ENCODE results near the gene CADM2.

Gene CADM2

DNA sequence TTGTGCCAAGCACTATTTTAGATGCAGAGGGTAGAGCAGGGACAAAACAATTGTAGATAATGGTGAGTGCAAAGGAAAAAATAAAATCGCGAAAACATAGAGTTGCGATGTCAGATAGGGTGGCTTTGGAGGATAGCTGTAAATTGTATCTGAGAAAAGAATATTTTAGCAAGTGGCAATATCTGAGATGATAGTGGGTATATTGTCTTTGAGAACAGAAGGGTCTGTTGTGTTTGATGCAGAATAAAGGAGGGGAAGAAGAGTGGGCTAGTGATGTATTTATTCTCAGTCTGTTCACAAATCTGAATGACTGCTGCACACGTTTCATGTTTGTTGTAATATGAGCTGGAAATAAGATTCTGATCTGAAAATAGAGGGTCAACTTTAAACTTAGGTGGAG, 396.8 kb downstream of the CADM2 start:
- Mint-ChIP-seq H3K9me3 (no peaks in the 10 kb centered on the region), H3K27ac (no peak overlapping the region), H3K4me1 (peaks cover 2% of the 10 kb centered on the region), H3K4me3 (no peak overlapping the region), H3K36me3 (ENCODE audit: low read depth) (no peaks in the 10 kb centered on the region), H3K27me3 (ENCODE audit: low read depth, poor library complexity) (peaks cover 6% of the 10 kb centered on the region)
- no peak for DNase-seq
- TF ChIP-seq, protein P1, sequence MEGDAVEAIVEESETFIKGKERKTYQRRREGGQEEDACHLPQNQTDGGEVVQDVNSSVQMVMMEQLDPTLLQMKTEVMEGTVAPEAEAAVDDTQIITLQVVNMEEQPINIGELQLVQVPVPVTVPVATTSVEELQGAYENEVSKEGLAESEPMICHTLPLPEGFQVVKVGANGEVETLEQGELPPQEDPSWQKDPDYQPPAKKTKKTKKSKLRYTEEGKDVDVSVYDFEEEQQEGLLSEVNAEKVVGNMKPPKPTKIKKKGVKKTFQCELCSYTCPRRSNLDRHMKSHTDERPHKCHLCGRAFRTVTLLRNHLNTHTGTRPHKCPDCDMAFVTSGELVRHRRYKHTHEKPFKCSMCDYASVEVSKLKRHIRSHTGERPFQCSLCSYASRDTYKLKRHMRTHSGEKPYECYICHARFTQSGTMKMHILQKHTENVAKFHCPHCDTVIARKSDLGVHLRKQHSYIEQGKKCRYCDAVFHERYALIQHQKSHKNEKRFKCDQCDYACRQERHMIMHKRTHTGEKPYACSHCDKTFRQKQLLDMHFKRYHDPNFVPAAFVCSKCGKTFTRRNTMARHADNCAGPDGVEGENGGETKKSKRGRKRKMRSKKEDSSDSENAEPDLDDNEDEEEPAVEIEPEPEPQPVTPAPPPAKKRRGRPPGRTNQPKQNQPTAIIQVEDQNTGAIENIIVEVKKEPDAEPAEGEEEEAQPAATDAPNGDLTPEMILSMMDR (IDR thresholded peaks at IDR 0.05) = no peak

DNA sequence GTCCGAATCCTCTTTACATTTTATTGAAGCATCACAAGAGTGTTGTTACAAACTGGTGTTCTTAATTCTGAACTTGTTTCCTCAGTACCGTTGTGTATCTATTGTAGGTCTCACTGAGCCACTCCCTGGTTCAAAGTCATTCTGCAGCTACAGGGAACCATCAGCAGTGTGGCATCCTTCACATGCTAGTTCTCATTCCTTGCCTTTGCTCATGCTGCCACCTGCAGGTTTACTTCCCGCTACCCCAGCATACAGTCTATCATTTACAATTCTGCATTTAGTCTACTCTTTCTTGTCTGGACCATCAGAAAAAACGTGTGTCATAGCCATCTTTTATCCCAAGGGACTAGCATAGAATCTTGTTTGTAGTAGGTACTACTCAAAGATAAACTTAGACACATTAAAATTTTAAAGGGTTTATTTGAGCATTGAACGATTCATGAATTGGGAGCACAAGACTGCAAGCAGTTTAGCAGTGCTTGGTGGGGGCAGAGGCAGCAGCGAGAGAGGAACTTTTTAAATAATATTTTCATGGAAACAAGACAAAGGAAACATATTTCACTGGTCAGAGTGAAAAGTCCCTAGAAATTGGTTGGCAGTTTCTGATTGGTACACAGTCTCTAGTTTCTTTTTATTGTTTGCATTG, 402.1 kb downstream of the CADM2 start:
- peak; percentile 64 for DNase-seq
- Mint-ChIP-seq H3K27ac (no peak overlapping the region), H3K27me3 (ENCODE audit: low read depth, poor library complexity) (peaks cover 3% of the 10 kb centered on the region), H3K9me3 (no peaks in the 10 kb centered on the region), H3K36me3 (ENCODE audit: low read depth) (no peaks in the 10 kb centered on the region), H3K4me1 (peaks cover 4% of the 10 kb centered on the region), H3K4me3 (no peak overlapping the region)
- TF ChIP-seq, protein P1 (IDR thresholded peaks at IDR 0.05) = peak; percentile 73

DNA sequence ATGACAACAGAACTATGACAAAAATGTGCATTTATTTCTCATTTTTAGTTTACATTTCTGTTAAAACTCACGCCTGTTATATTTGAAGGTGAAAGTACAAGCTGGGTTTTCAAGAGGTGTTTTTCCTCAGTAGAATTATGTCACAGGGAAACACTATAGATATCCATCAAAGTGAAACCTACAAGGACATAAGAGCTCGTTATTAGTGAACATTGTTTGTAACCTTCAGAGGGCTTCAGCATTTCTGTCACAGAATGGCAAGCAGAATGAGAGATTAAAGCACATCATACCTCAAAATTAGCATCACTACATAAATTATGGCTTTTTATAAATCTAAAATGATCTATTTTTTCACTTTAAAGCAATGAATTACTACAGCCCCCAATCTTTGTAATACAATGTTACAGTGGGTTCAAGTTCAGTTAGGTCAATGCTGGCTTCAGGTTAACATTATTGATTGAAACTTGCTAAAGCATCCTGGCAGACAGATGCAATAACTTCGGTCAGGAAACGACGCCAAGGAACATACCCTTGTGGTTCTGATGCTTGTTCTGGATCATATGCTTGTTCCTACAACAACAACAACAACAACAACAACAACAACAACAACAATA, 405.6 kb downstream of the CADM2 start:
- no peaks in the 10 kb centered on the region for H3K36me3 Mint-ChIP-seq (ENCODE audit: low read depth)
- no peaks in the 10 kb centered on the region for H3K9me3 Mint-ChIP-seq
- no peak overlapping the region for H3K4me3 Mint-ChIP-seq
- H3K27ac Mint-ChIP-seq = no peak overlapping the region
- DNase-seq = no peak
- peaks cover 4% of the 10 kb centered on the region for H3K4me1 Mint-ChIP-seq
- H3K27me3 Mint-ChIP-seq (ENCODE audit: low read depth, poor library complexity) = no peaks in the 10 kb centered on the region
- TF ChIP-seq, protein P1 (IDR thresholded peaks at IDR 0.05) = no peak

DNA sequence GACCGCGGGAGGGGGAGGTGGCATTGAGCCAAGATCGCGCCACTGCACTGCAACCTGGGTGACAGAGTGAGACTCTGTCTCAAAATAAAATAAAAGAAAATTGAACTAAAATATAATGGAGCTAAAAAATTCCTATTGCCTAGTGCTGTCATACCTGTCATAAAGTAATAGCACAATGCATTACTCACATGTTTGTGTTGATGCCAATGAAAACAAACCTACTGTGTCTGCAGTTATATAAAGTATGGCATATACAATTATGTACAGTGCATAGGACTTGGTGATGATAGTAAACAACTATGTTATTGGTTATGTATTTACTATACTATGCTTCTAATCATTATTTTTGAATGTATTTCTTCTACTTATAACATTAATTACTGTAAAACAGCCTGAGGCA, 411.6 kb downstream of the CADM2 start:
- H3K4me3 Mint-ChIP-seq = no peak overlapping the region
- H3K36me3 Mint-ChIP-seq (ENCODE audit: low read depth) = no peaks in the 10 kb centered on the region
- DNase-seq = no peak

DNA sequence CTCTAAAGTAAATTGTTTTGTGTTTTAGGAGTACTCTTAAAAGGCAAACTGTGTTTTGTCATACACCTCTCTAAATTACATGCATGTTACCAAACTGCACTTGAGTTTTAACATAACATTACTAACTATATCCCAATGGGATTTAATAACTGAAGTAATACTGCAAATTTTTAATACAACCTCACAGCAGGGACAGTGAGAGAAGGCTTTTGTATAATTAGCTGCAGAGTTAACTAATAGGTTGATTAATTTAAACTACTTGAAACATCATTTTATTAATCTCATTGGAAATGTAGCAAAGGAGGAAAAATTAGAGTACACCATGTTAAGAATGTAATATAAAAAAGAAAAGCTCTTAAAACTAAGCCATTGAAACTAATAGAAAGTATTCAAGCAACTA, 417.3 kb downstream of the CADM2 start:
- H3K27me3 Mint-ChIP-seq (ENCODE audit: low read depth, poor library complexity) = peaks cover 3% of the 10 kb centered on the region
- no peaks in the 10 kb centered on the region for H3K4me1 Mint-ChIP-seq
- no peak for DNase-seq
- no peak overlapping the region for H3K27ac Mint-ChIP-seq
- no peaks in the 10 kb centered on the region for H3K9me3 Mint-ChIP-seq
- TF ChIP-seq, protein P1 (IDR thresholded peaks at IDR 0.05) = no peak
- no peaks in the 10 kb centered on the region for H3K36me3 Mint-ChIP-seq (ENCODE audit: low read depth)
- H3K4me3 Mint-ChIP-seq = no peak overlapping the region

More for the DNA sequence above, 411.6 kb downstream of the CADM2 start:
- Mint-ChIP-seq H3K4me1 (no peaks in the 10 kb centered on the region), H3K27me3 (ENCODE audit: low read depth, poor library complexity) (peaks cover 3% of the 10 kb centered on the region), H3K9me3 (no peaks in the 10 kb centered on the region), H3K27ac (no peak overlapping the region)
- TF ChIP-seq, protein P1 (IDR thresholded peaks at IDR 0.05) = no peak

DNA sequence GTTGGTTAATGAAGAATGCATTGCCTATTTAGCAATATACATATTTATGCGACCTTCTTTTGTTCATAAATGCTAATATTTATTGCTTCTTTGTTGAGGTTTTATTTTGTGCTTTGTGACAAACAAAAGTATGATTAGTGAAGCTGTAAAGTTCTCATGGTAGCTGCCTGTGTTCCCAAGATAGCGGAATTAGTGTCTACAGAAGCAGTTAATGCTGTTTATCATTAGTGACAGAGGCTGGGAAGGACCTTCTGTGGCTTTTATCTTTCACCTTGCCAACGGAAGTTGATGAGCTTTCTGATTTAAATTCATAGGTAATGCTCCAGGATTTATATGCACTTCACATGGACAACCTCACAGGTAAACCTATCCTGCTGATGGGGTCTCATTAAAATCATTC, 418.3 kb downstream of the CADM2 start:
- no peaks in the 10 kb centered on the region for H3K36me3 Mint-ChIP-seq (ENCODE audit: low read depth)
- no peak overlapping the region for H3K4me3 Mint-ChIP-seq
- DNase-seq = no peak
- TF ChIP-seq, protein P1 (IDR thresholded peaks at IDR 0.05) = no peak
- peaks cover 3% of the 10 kb centered on the region for H3K27me3 Mint-ChIP-seq (ENCODE audit: low read depth, poor library complexity)
- no peaks in the 10 kb centered on the region for H3K9me3 Mint-ChIP-seq
- no peaks in the 10 kb centered on the region for H3K4me1 Mint-ChIP-seq
- H3K27ac Mint-ChIP-seq = no peak overlapping the region
